Trophoblast cell (in vitro differentiated cells and primary cell): Measurements from ENCODE around the gene XYLT1.
A peak's percentile ranks its signal among the peaks of the same experiment; 100 is the strongest.

Source experiments
- DNase-seq, 2 donors: peaks; one replicate each; pipeline ENCODE4 v3.0.0-alpha.2; 2016
- H2AFZ ChIP-seq: 2 replicates; pipeline ENCODE4 v1.6.1; 2013; ENCODE audit warnings: low read length, moderate library complexity, mild to moderate bottlenecking; ENCODE audit not compliant: insufficient read depth, poor library complexity
- H2AK5ac ChIP-seq: 2 replicates; pipeline ENCODE4 v1.6.1; 2013; ENCODE audit warnings: mild to moderate bottlenecking, low read length
- H2BK120ac ChIP-seq: 2 replicates; pipeline ENCODE4 v1.6.1; 2013; ENCODE audit warnings: low read length, mild to moderate bottlenecking, moderate library complexity; ENCODE audit not compliant: insufficient read depth, poor library complexity
- H2BK12ac ChIP-seq: 2 replicates; pipeline ENCODE4 v1.6.1; 2013; ENCODE audit warnings: mild to moderate bottlenecking, low read length, moderate library complexity
- H2BK5ac ChIP-seq: 2 replicates; pipeline ENCODE4 v1.6.1; 2013; ENCODE audit warnings: low read length, low read depth, moderate library complexity, mild to moderate bottlenecking; ENCODE audit not compliant: poor library complexity
- H3K14ac ChIP-seq: 2 replicates; pipeline ENCODE4 v1.6.1; 2013; ENCODE audit warnings: mild to moderate bottlenecking, low read length
- H3K18ac ChIP-seq: 2 replicates; pipeline ENCODE4 v1.6.1; 2013; ENCODE audit warnings: mild to moderate bottlenecking, low read length
- H3K23ac ChIP-seq: 2 replicates; pipeline ENCODE4 v1.6.1; 2013; ENCODE audit warnings: low read length
- H3K27ac ChIP-seq: 2 replicates; pipeline ENCODE4 v1.5.1; 2013; ENCODE audit warnings: low read depth, mild to moderate bottlenecking, inconsistent platforms, low read length, moderate library complexity
- H3K27me3 ChIP-seq: 2 replicates; pipeline ENCODE4 v1.6.1; 2013; ENCODE audit warnings: inconsistent platforms, mild to moderate bottlenecking, low read length, moderate library complexity; ENCODE audit not compliant: insufficient read depth
- H3K36me3 ChIP-seq, 2 experiments: 1 replicate in 1 of 2; 2 replicates in 1 of 2; pipeline ENCODE4 v1.6.1; 2013; ENCODE audit warnings: low read length in 2 of 2, mild to moderate bottlenecking in 2 of 2, moderate library complexity in 1 of 2; ENCODE audit not compliant: insufficient read depth in 2 of 2, control insufficient read depth in 1 of 2
- H3K4ac ChIP-seq: 2 replicates; pipeline ENCODE4 v1.6.1; 2013; ENCODE audit warnings: low read depth, mild to moderate bottlenecking, low read length, moderate library complexity
- H3K4me1 ChIP-seq, 2 experiments: 1 replicate in 1 of 2; 2 replicates in 1 of 2; pipeline ENCODE4 v1.6.1; 2013; ENCODE audit warnings: low read length in 2 of 2, mild to moderate bottlenecking in 2 of 2, moderate library complexity in 1 of 2; ENCODE audit not compliant: insufficient read depth in 2 of 2, control insufficient read depth in 1 of 2
- H3K4me2 ChIP-seq: 2 replicates; pipeline ENCODE4 v1.6.1; 2013; ENCODE audit warnings: inconsistent platforms, mild to moderate bottlenecking, low read length, moderate library complexity
- H3K4me3 ChIP-seq: 2 replicates; pipeline ENCODE4 v1.5.1; 2013; ENCODE audit warnings: mild to moderate bottlenecking, low read depth, low read length, inconsistent platforms
- H3K79me1 ChIP-seq: one replicate; pipeline ENCODE4 v1.6.1; 2013; ENCODE audit warnings: low read length
- H3K79me2 ChIP-seq: 2 replicates; pipeline ENCODE4 v1.6.1; 2013; ENCODE audit warnings: low read length, mild to moderate bottlenecking; ENCODE audit not compliant: control insufficient read depth, insufficient read depth, poor library complexity
- H3K9ac ChIP-seq: 2 replicates; pipeline ENCODE4 v1.6.1; 2013; ENCODE audit warnings: mild to moderate bottlenecking, low read length
- H3K9me3 ChIP-seq: 2 replicates; pipeline ENCODE4 v1.6.1; 2013; ENCODE audit warnings: low read depth, mild to moderate bottlenecking, control low read depth, inconsistent platforms, low read length; ENCODE audit not compliant: insufficient read depth
- H4K12ac ChIP-seq: 2 replicates; pipeline ENCODE4 v1.6.1; 2013; ENCODE audit warnings: low read depth, mild to moderate bottlenecking, low read length, moderate library complexity
- H4K8ac ChIP-seq: 2 replicates; pipeline ENCODE4 v1.6.1; 2013; ENCODE audit warnings: low read depth, mild to moderate bottlenecking, low read length, moderate library complexity
- H4K91ac ChIP-seq: one replicate; pipeline ENCODE4 v1.6.1; 2013; ENCODE audit warnings: low read depth, mild to moderate bottlenecking, low read length, moderate library complexity
- WGBS: extraction: QIAGEN DNeasy Blood & Tissue Kit; methylation state at CpG from one replicate; pipeline ENCODE4 v1.1.7; 2013; ENCODE audit warnings: missing lambda C conversion rate; ENCODE audit not compliant: insufficient read length, insufficient coverage; ENCODE audit errors: extremely low coverage; 5-methylcytosine and 5-hydroxymethylcytosine counted together

The XYLT1 gene

DNA sequence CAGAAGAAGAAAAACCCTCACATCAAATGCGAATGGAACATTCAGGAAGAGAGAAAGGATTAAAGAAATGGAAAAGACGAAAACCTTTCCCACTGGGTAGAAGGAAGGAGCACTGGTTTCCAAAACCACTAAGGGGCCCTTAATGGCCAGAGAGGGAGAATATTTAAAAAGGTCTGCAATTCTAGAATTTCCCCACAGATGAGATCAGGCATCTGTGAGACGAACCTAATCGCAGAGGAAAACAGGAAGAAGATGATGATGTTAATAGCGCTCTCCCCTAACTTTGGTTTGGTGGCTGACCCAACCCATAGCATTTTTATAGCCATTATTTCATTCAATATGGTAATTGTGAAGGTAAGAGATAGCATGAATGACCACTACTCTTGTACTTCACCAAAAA is 32.8 kb downstream of the XYLT1 start:
- Histone ChIP-seq H3K9ac (no peak overlapping the region), H2AFZ (no peak overlapping the region), H3K79me1 (no peaks in the 10 kb centered on the region), H4K8ac (no peak overlapping the region), H3K36me3 (no peaks in the 10 kb centered on the region), H2AK5ac (no peak overlapping the region), H3K4me3 (no peak overlapping the region), H3K23ac (no peak overlapping the region), H4K91ac (no peak overlapping the region), H3K27ac (no peak overlapping the region), H3K18ac (no peak overlapping the region), H3K79me2 (no peaks in the 10 kb centered on the region), H2BK5ac (no peak overlapping the region), H3K14ac (no peak overlapping the region), H2BK12ac (no peak overlapping the region), H3K4ac (no peak overlapping the region), H3K9me3 (no peaks in the 10 kb centered on the region), H4K12ac (no peak overlapping the region), H2BK120ac (no peak overlapping the region), H3K4me2 (no peak overlapping the region), H3K4me1 (no peaks in the 10 kb centered on the region), H3K27me3 (no peaks in the 10 kb centered on the region)
- WGBS, result no CpG with 5 or more reads among the region's 5 CpGs
- DNase-seq, result no peak

DNA sequence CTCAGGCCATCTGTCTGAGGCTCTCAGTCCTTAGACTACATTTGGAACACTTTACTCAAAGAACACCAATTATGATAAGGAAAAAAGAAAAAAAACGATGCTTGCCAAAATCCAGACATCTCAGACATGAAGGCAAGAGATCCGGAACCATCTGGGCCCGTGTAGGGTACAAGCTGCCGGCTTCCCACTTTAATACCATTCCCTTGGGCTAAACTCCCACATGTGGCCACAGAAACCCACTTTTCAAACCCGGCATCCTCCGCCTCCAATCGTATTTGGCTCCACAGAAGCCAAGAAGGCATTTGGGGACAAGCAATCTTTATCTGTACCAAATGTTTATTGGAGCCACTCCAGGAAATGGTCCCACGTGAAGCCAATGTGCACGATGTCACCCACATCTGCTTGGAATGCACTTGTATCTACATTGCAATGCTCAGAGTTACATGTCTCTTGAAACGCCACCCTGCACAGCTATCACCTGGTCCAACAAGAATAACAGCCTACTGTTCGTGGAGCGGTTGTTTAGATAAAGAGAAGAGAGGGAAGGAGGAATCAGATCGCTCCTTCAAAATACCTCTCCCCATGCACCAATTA is 33.5 kb downstream of the XYLT1 start:
- H3K4me2 ChIP-seq, result no peak overlapping the region
- no peaks in the 10 kb centered on the region for H3K4me1 ChIP-seq
- no peak overlapping the region for H2BK5ac ChIP-seq
- H3K4me3 ChIP-seq, result no peak overlapping the region
- H3K36me3 ChIP-seq, result no peaks in the 10 kb centered on the region
- no peaks in the 10 kb centered on the region for H3K9me3 ChIP-seq
- no peak overlapping the region for H3K4ac ChIP-seq
- no peak overlapping the region for H2BK120ac ChIP-seq
- DNase-seq, result peak in 1 of 2 donors; percentile 54
- no peak overlapping the region for H4K12ac ChIP-seq
- H3K18ac ChIP-seq, result no peak overlapping the region
- H3K14ac ChIP-seq, result no peak overlapping the region
- H3K27me3 ChIP-seq, result no peaks in the 10 kb centered on the region
- no peak overlapping the region for H2AFZ ChIP-seq
- H3K79me1 ChIP-seq, result no peaks in the 10 kb centered on the region
- no peak overlapping the region for H4K8ac ChIP-seq
- H4K91ac ChIP-seq, result no peak overlapping the region
- no peak overlapping the region for H3K23ac ChIP-seq
- no CpG with 5 or more reads among the region's 13 CpGs for WGBS
- H2BK12ac ChIP-seq, result no peak overlapping the region
- no peak overlapping the region for H3K27ac ChIP-seq
- no peak overlapping the region for H3K9ac ChIP-seq
- H2AK5ac ChIP-seq, result no peak overlapping the region
- no peaks in the 10 kb centered on the region for H3K79me2 ChIP-seq

DNA sequence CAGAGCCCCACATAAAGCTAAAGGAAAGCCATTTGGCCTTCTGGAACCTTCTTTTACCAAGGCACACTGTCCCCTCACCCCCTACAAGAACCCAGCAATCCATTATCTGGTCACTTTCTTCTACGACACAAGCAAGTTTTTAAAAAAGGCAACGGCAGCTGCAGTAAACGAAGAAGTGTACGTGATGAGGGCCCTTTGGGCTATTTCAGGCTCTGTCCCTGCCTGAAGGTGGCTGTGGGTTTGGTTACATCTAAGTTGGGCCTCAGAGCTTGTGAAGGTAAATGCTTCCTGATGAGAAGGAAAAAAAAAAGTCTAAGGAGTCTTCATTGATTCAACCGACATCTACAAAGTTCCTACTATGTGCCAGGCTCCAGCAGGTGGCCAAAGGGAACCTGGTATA is 35.4 kb downstream of the XYLT1 start:
- no peak overlapping the region for H3K4me2 ChIP-seq
- DNase-seq, result no peak
- no peak overlapping the region for H3K23ac ChIP-seq
- no peaks in the 10 kb centered on the region for H3K79me1 ChIP-seq
- H3K14ac ChIP-seq, result no peak overlapping the region
- no peak overlapping the region for H3K4me3 ChIP-seq
- H4K91ac ChIP-seq, result no peak overlapping the region
- H2AFZ ChIP-seq, result no peak overlapping the region
- H2BK120ac ChIP-seq, result no peak overlapping the region
- H3K9me3 ChIP-seq, result no peaks in the 10 kb centered on the region
- no peaks in the 10 kb centered on the region for H3K79me2 ChIP-seq
- H3K27ac ChIP-seq, result no peak overlapping the region
- no CpG with 5 or more reads among the region's 5 CpGs for WGBS
- H4K12ac ChIP-seq, result no peak overlapping the region
- H4K8ac ChIP-seq, result no peak overlapping the region
- no peaks in the 10 kb centered on the region for H3K4me1 ChIP-seq
- no peak overlapping the region for H2BK5ac ChIP-seq
- no peak overlapping the region for H3K9ac ChIP-seq
- H2BK12ac ChIP-seq, result no peak overlapping the region
- no peaks in the 10 kb centered on the region for H3K27me3 ChIP-seq
- H3K36me3 ChIP-seq, result no peaks in the 10 kb centered on the region
- H3K18ac ChIP-seq, result no peak overlapping the region
- H2AK5ac ChIP-seq, result no peak overlapping the region
- no peak overlapping the region for H3K4ac ChIP-seq

DNA sequence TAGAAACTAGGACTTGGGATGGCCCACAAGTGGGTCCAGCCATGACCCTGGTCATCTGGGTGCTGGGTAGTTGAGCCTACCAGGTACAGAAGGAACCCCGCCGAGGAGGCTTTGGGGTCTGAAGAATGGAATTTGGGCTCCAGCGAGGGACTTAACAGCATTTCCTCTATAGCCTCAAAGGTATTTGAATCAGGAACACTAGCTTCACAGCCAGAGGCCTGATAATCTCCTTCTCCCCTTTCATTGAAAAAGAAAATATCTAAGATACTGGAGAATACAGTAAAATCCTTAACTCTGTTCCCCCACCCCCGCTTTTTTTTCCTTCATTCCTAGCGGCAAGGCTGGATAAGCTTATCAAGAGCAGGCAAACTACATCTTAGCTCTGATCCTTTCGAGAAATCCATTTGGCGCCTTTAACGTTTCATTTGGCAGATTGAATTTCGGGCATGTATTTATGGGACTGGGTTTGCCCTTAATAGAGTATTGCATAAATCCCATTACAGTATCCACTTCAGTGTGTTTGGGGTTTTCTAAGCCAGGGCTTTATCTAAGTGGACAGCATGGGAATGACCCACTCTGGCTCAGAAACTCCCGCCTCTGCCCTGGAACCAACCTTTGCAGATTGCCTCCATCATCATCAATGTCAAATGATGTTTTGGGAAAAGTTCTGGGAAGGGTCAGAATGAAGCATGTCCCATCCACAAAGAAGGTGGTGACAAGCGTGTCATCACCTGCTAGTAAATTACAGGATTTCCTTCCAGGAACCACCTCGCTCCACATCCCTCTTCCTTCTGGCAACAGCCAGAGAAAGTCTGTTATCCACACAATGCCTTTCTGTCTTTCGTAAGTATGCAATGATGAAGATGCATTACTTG is 36.9 kb downstream of the XYLT1 start:
- Histone ChIP-seq H4K91ac (no peak overlapping the region), H3K27me3 (no peaks in the 10 kb centered on the region), H4K12ac (no peak overlapping the region), H3K79me1 (no peaks in the 10 kb centered on the region), H2AFZ (no peak overlapping the region), H3K27ac (no peak overlapping the region), H3K4ac (no peak overlapping the region), H3K9ac (no peak overlapping the region), H3K79me2 (no peaks in the 10 kb centered on the region), H2AK5ac (no peak overlapping the region), H3K4me3 (no peak overlapping the region), H2BK12ac (no peak overlapping the region), H3K36me3 (no peaks in the 10 kb centered on the region), H3K9me3 (no peaks in the 10 kb centered on the region), H2BK5ac (no peak overlapping the region), H3K18ac (no peak overlapping the region), H3K4me1 (no peaks in the 10 kb centered on the region), H3K4me2 (no peak overlapping the region), H4K8ac (no peak overlapping the region), H3K14ac (no peak overlapping the region), H3K23ac (no peak overlapping the region), H2BK120ac (no peak overlapping the region)
- DNase-seq, result no peak
- no CpG with 5 or more reads among the region's 13 CpGs for WGBS
